Breast epithelium (tissue), 3 donors: ENCODE data around the gene ADGRV1.

Source experiments
- POLR2A ChIP-seq: fragments of 450-650 bp; IDR thresholded peaks from one replicate; pipeline ENCODE4 v1.6.1; 2016; ENCODE audit warnings: antibody characterized with exemption, mild to moderate bottlenecking, moderate library complexity
- POLR2AphosphoS5 ChIP-seq, 3 donors: sonication (generic); formaldehyde crosslinking; IDR thresholded peaks; one replicate each; pipeline ENCODE4 v1.6.1; 2017; ENCODE audit warnings: antibody characterized with exemption in 3 of 3
- TF ChIP-seq, protein P1 (sequence below), 3 donors: fragments of 450-650 bp; IDR thresholded peaks; one replicate each; pipeline ENCODE4 v1.5.1; 2016 to 2017; ENCODE audit warnings: antibody characterized with exemption in 3 of 3, mild to moderate bottlenecking in 3 of 3, moderate library complexity in 3 of 3

DNA sequence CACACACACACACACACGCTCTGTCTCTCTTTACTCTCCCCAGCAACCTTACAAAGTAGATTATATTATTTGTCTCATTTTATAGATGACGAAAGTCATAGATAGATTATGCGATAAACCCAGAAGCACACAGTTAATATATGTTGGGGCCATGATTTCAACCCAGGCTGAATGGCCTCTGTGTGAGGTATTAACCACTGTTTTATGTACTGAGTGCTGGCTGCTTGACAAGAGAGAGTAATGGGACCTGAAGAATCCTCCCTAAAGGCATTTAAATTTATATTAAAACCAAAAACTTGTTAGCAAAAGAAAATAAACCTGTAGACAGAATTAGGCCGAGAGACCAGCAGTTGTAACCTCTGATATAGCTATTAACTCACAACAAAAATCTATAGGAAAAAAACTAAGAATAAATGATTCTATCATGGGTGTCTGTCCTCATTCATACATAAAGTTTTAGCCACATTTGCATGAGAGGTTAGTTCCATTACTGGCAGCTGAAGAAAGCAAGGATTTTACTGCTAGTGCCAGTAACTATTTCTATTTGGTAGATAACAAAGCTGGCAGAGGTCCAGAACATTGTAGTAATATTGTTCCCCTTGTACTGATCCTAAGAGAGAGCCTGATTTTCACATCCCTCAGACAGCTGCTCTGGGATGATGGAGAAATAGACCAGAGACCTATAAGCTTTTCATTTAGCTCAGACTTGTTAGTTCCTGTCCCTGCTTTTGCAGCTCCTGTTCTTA lies 250.9 kb downstream of the ADGRV1 start:
- TF ChIP-seq POLR2A (no peak), POLR2AphosphoS5 (IDR thresholded peaks at IDR 0.05) (no peak)
- TF ChIP-seq, protein P1, sequence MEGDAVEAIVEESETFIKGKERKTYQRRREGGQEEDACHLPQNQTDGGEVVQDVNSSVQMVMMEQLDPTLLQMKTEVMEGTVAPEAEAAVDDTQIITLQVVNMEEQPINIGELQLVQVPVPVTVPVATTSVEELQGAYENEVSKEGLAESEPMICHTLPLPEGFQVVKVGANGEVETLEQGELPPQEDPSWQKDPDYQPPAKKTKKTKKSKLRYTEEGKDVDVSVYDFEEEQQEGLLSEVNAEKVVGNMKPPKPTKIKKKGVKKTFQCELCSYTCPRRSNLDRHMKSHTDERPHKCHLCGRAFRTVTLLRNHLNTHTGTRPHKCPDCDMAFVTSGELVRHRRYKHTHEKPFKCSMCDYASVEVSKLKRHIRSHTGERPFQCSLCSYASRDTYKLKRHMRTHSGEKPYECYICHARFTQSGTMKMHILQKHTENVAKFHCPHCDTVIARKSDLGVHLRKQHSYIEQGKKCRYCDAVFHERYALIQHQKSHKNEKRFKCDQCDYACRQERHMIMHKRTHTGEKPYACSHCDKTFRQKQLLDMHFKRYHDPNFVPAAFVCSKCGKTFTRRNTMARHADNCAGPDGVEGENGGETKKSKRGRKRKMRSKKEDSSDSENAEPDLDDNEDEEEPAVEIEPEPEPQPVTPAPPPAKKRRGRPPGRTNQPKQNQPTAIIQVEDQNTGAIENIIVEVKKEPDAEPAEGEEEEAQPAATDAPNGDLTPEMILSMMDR (IDR thresholded peaks at IDR 0.05): no peak
